ENCODE results near the gene NCKAP5.

The NCKAP5 gene

GRCh38 chr2:133360882-133361281, 207.4 kb downstream of the NCKAP5 start:
- TF ChIP-seq RAD21 (IDR thresholded peaks at IDR 0.05; ENCODE audit: low read depth) (no peak), EGR1 (IDR thresholded peaks at IDR 0.05) (no peak), NFIC (IDR thresholded peaks at IDR 0.05) (no peak), CEBPB (IDR thresholded peaks at IDR 0.05) (no peak), MAX (IDR thresholded peaks at IDR 0.05) (no peak), TEAD4 (IDR thresholded peaks at IDR 0.05) (no peak), EP300 (IDR thresholded peaks at IDR 0.05; ENCODE audit: borderline replicate concordance) (no peak), FOXM1 (IDR thresholded peaks at IDR 0.05; ENCODE audit: borderline replicate concordance, low read depth) (no peak), TAF1 (IDR thresholded peaks at IDR 0.05; ENCODE audit: low read depth) (no peak), CREB1 (IDR thresholded peaks at IDR 0.05; ENCODE audit: low read depth) (no peak), YY1 (IDR thresholded peaks at IDR 0.05; ENCODE audit: low read depth) (no peak), REST (IDR thresholded peaks at IDR 0.05; ENCODE audit: low read depth) (no peak), TCF12 (IDR thresholded peaks at IDR 0.05; ENCODE audit: low read depth) (no peak), ZBTB7A (IDR thresholded peaks at IDR 0.05; ENCODE audit: low read depth) (no peak)

- TF ChIP-seq NFIC (IDR thresholded peaks at IDR 0.05) (no peak), MAX (IDR thresholded peaks at IDR 0.05) (no peak), TCF12 (IDR thresholded peaks at IDR 0.05; ENCODE audit: low read depth) (no peak), CEBPB (IDR thresholded peaks at IDR 0.05) (no peak), TAF1 (IDR thresholded peaks at IDR 0.05; ENCODE audit: low read depth) (no peak), YY1 (IDR thresholded peaks at IDR 0.05; ENCODE audit: low read depth) (no peak), USF1 (IDR thresholded peaks at IDR 0.05) (no peak), EGR1 (IDR thresholded peaks at IDR 0.05) (no peak), REST (IDR thresholded peaks at IDR 0.05; ENCODE audit: low read depth) (no peak), FOXM1 (IDR thresholded peaks at IDR 0.05; ENCODE audit: borderline replicate concordance, low read depth) (no peak), EP300 (IDR thresholded peaks at IDR 0.05; ENCODE audit: borderline replicate concordance) (no peak), TEAD4 (IDR thresholded peaks at IDR 0.05) (no peak), RAD21 (IDR thresholded peaks at IDR 0.05; ENCODE audit: low read depth) (no peak), CREB1 (IDR thresholded peaks at IDR 0.05; ENCODE audit: low read depth) (no peak), ZBTB7A (IDR thresholded peaks at IDR 0.05; ENCODE audit: low read depth) (no peak)
These were observed 208.1 kb downstream of the NCKAP5 start for GRCh38 chr2:133360190-133360589.

- TF ChIP-seq TAF1 (IDR thresholded peaks at IDR 0.05; ENCODE audit: low read depth) (no peak), MAX (IDR thresholded peaks at IDR 0.05) (no peak), TCF12 (IDR thresholded peaks at IDR 0.05; ENCODE audit: low read depth) (no peak), YY1 (IDR thresholded peaks at IDR 0.05; ENCODE audit: low read depth) (no peak), TEAD4 (IDR thresholded peaks at IDR 0.05) (no peak), CREB1 (IDR thresholded peaks at IDR 0.05; ENCODE audit: low read depth) (no peak), FOXM1 (IDR thresholded peaks at IDR 0.05; ENCODE audit: borderline replicate concordance, low read depth) (no peak), CEBPB (IDR thresholded peaks at IDR 0.05) (no peak), USF1 (IDR thresholded peaks at IDR 0.05) (no peak), ZBTB7A (IDR thresholded peaks at IDR 0.05; ENCODE audit: low read depth) (no peak), EP300 (IDR thresholded peaks at IDR 0.05; ENCODE audit: borderline replicate concordance) (no peak), EGR1 (IDR thresholded peaks at IDR 0.05) (no peak)
These were observed 215.5 kb downstream of the NCKAP5 start for GRCh38 chr2:133352719-133353118.

GRCh38 chr2:133346654-133347053, 221.6 kb downstream of the NCKAP5 start:
- TF ChIP-seq USF1 (IDR thresholded peaks at IDR 0.05) (no peak), EGR1 (IDR thresholded peaks at IDR 0.05) (no peak), TCF12 (IDR thresholded peaks at IDR 0.05; ENCODE audit: low read depth) (no peak), MAX (IDR thresholded peaks at IDR 0.05) (no peak), REST (IDR thresholded peaks at IDR 0.05; ENCODE audit: low read depth) (no peak), YY1 (IDR thresholded peaks at IDR 0.05; ENCODE audit: low read depth) (no peak), TEAD4 (IDR thresholded peaks at IDR 0.05) (no peak), ZBTB7A (IDR thresholded peaks at IDR 0.05; ENCODE audit: low read depth) (no peak), CREB1 (IDR thresholded peaks at IDR 0.05; ENCODE audit: low read depth) (no peak), TAF1 (IDR thresholded peaks at IDR 0.05; ENCODE audit: low read depth) (no peak), NFIC (IDR thresholded peaks at IDR 0.05) (no peak), EP300 (IDR thresholded peaks at IDR 0.05; ENCODE audit: borderline replicate concordance) (no peak), CEBPB (IDR thresholded peaks at IDR 0.05) (no peak), FOXM1 (IDR thresholded peaks at IDR 0.05; ENCODE audit: borderline replicate concordance, low read depth) (no peak), RAD21 (IDR thresholded peaks at IDR 0.05; ENCODE audit: low read depth) (no peak)
